Neural cell (in vitro differentiated cells): Measurements from ENCODE around the gene OPRM1.

ENCODE experiments used
- CTCF ChIP-seq: fragments of 450-650 bp; IDR thresholded peaks from 2 replicates; pipeline ENCODE4 v1.5.1; 2014; ENCODE audit warnings: antibody characterized with exemption, mild to moderate bottlenecking, moderate library complexity; ENCODE audit not compliant: poor library complexity, severe bottlenecking
- EZH2 ChIP-seq: fragments of 200-600, 300-800 bp; shearing (Covaris generic), sonication (generic); IDR thresholded peaks from 2 replicates; pipeline ENCODE4 v1.6.1; 2014; ENCODE audit warnings: antibody characterized with exemption, low read length, borderline replicate concordance, mild to moderate bottlenecking; ENCODE audit not compliant: insufficient read depth, poor library complexity, severe bottlenecking
- POLR2AphosphoS5 ChIP-seq: IDR thresholded peaks from 2 replicates; pipeline ENCODE4 v1.6.1; 2012
- RAD21 ChIP-seq: fragments of 450-650 bp; conservative IDR thresholded peaks from 2 replicates; pipeline ENCODE4 v1.6.1; 2014; ENCODE audit warnings: antibody characterized with exemption, mild to moderate bottlenecking, moderate library complexity
- REST ChIP-seq: IDR thresholded peaks from 2 replicates; pipeline ENCODE4 v1.6.1; 2012; ENCODE audit warnings: borderline replicate concordance
- TAF1 ChIP-seq: IDR thresholded peaks from 2 replicates; pipeline ENCODE4 v1.6.1; 2012; ENCODE audit warnings: low read depth

- TF ChIP-seq REST: no peak
- TF ChIP-seq CTCF: no peak
- TF ChIP-seq EZH2: no peak
- TF ChIP-seq POLR2AphosphoS5: no peak
- TF ChIP-seq TAF1: no peak
- TF ChIP-seq RAD21: no peak
Observed at GRCh38 chr6:154167126-154167525, 128.1 kb downstream of the OPRM1 start.
